ENCODE results near the gene LHX4.

DNA sequence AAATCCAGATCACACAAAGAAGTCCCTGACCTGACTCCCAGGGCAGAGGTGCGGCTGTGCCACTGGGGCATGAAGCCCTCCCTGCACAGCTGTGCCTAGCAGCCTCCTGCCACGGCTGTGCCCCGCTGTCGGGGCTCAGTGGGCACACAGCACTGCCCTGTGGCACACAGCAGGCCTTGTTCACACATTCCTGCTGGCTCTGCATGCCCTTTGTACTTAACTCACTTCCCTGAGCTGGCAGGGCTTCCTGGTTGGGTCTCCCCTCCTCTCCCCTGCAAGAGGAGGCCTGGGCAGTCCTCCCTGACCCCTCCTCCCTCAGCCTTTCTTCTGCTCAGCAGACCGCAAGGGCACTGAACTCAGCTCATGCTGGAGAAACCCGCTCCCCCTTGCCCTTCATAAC lies 14.8 kb downstream of the LHX4 start:
- TF ChIP-seq SUZ12 (IDR thresholded peaks at IDR 0.05; ENCODE audit: extremely low read depth, insufficient read depth, insufficient read length): no peak
- no peak for TF ChIP-seq YY1 (IDR thresholded peaks at IDR 0.05; ENCODE audit: insufficient read depth, insufficient read length)
- no peak for TF ChIP-seq ZNF274 (IDR thresholded peaks at IDR 0.05; ENCODE audit: low read depth, low read length)

Data from NT2/D1 (cell line).